Measurements from ENCODE around the gene HMGXB3. TPM values are rescaled to one million over a fixed set of nuclear protein-coding genes. Genes with fewer than 3 reads are reported as not detected.
A peak's percentile ranks its signal among the peaks of the same experiment; 100 is the strongest.

The HMGXB3 gene
- total RNA-seq, 1 donor from 2014 or later = 55.7 TPM

GRCh38 chr5:150001660-150002486, 1.3 kb downstream of the HMGXB3 start:
- Mint-ChIP-seq H3K36me3 (ENCODE audit: low read depth, unreplicated experiment) (peaks cover 19% of the 10 kb centered on the region), H3K4me1 (ENCODE audit: unreplicated experiment) (peaks cover 36% of the 10 kb centered on the region), H3K4me3 (ENCODE audit: unreplicated experiment) (peak overlapping the region; percentile 93), H3K27me3 (ENCODE audit: unreplicated experiment) (peaks cover 8% of the 10 kb centered on the region), H3K9me3 (ENCODE audit: unreplicated experiment) (no peaks in the 10 kb centered on the region), H3K27ac (ENCODE audit: unreplicated experiment) (peak overlapping the region; percentile 90)
- peak; percentile 38 for DNase-seq (ENCODE audit: low spot score)
- TF ChIP-seq CTCF (IDR thresholded peaks at IDR 0.05; ENCODE audit: unreplicated experiment) = peak; percentile 75

DNA sequence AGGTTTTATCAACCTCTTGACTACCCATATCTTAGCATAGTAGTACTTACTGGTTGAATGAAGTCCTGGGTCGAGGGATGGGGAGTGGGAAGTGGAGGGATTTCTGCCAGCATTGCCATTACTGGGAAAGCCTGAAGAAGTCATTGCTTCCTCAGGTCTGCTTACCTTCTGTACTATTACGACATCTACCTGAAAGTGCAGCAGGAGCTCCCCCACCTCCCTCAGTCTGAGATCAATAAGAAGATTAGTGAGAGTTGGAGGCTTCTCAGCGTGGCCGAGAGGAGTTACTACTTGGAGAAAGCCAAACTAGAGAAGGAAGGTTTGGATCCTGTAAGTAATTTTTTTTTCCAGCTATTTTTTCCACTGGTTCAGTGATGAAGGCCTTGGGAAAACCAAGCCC, 5.8 kb downstream of the HMGXB3 start:
- Mint-ChIP-seq H3K36me3 (ENCODE audit: low read depth, unreplicated experiment) (peaks cover 25% of the 10 kb centered on the region), H3K27ac (ENCODE audit: unreplicated experiment) (no peak overlapping the region), H3K4me1 (ENCODE audit: unreplicated experiment) (peaks cover 21% of the 10 kb centered on the region), H3K27me3 (ENCODE audit: unreplicated experiment) (no peaks in the 10 kb centered on the region), H3K9me3 (ENCODE audit: unreplicated experiment) (no peaks in the 10 kb centered on the region), H3K4me3 (ENCODE audit: unreplicated experiment) (no peak overlapping the region)
- no peak for TF ChIP-seq CTCF (IDR thresholded peaks at IDR 0.05; ENCODE audit: unreplicated experiment)
- DNase-seq (ENCODE audit: low spot score) = no peak

GRCh38 chr5:150007050-150007449, 6.5 kb downstream of the HMGXB3 start:
- TF ChIP-seq CTCF (IDR thresholded peaks at IDR 0.05; ENCODE audit: unreplicated experiment) = no peak
- no peaks in the 10 kb centered on the region for H3K9me3 Mint-ChIP-seq (ENCODE audit: unreplicated experiment)
- H3K27me3 Mint-ChIP-seq (ENCODE audit: unreplicated experiment) = no peaks in the 10 kb centered on the region
- DNase-seq (ENCODE audit: low spot score) = no peak
- H3K27ac Mint-ChIP-seq (ENCODE audit: unreplicated experiment) = no peak overlapping the region
- peaks cover 15% of the 10 kb centered on the region for H3K4me1 Mint-ChIP-seq (ENCODE audit: unreplicated experiment)
- no peak overlapping the region for H3K4me3 Mint-ChIP-seq (ENCODE audit: unreplicated experiment)
- H3K36me3 Mint-ChIP-seq (ENCODE audit: low read depth, unreplicated experiment) = peaks cover 24% of the 10 kb centered on the region

DNA sequence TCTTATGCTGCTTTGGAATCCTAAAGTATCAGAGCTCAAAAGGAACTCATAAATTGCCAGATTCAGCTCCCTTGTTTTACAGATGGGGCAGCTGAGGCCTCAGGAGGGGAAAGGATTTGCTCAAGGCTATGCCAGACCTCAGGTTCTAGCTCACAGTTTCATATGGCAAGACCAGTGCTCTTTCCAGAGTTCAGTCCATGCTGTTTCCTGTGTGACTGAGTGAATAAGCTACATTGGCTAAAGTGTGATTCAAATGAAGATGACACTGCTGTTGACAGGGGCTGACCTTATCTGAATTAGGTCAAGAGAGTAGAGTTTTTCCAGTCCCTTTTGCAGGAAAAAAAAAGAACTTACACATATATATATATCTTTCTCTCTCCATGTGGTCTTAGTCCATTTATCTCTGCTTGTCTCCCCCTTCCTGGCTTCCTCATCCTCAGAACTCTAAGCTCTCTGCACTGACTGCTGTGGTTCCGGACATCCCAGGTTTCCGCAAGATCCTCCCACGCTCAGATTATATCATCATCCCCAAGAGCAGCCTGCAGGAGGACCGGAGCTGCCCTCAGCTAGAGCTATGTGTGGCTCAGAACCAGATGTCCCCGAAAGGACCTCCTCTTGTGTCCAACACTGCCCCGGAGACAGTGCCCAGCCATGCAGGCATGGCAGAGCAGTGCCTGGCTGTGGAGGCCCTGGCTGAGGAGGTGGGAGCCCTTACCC, 9.3 kb downstream of the HMGXB3 start:
- no peak for DNase-seq (ENCODE audit: low spot score)
- Mint-ChIP-seq H3K36me3 (ENCODE audit: low read depth, unreplicated experiment) (peaks cover 40% of the 10 kb centered on the region), H3K4me1 (ENCODE audit: unreplicated experiment) (peaks cover under 1% of the 10 kb centered on the region), H3K27ac (ENCODE audit: unreplicated experiment) (no peak overlapping the region), H3K9me3 (ENCODE audit: unreplicated experiment) (no peaks in the 10 kb centered on the region), H3K4me3 (ENCODE audit: unreplicated experiment) (no peak overlapping the region), H3K27me3 (ENCODE audit: unreplicated experiment) (no peaks in the 10 kb centered on the region)
- no peak for TF ChIP-seq CTCF (IDR thresholded peaks at IDR 0.05; ENCODE audit: unreplicated experiment)

GRCh38 chr5:150013931-150014330, 13.4 kb downstream of the HMGXB3 start:
- TF ChIP-seq CTCF (IDR thresholded peaks at IDR 0.05; ENCODE audit: unreplicated experiment) = no peak
- Mint-ChIP-seq H3K27ac (ENCODE audit: unreplicated experiment) (no peak overlapping the region), H3K4me1 (ENCODE audit: unreplicated experiment) (no peaks in the 10 kb centered on the region), H3K36me3 (ENCODE audit: low read depth, unreplicated experiment) (peaks cover 54% of the 10 kb centered on the region), H3K4me3 (ENCODE audit: unreplicated experiment) (no peak overlapping the region), H3K9me3 (ENCODE audit: unreplicated experiment) (no peaks in the 10 kb centered on the region), H3K27me3 (ENCODE audit: unreplicated experiment) (no peaks in the 10 kb centered on the region)
- DNase-seq (ENCODE audit: low spot score) = no peak
